GM18907 (cell line): ENCODE measurements around the gene ARSI.

Experiments
- ATAC-seq: cut with Tn5 transposase; IDR thresholded peaks from one replicate; pipeline ENCODE4 v1.9.1; 2021; ENCODE audit warnings: mild to moderate bottlenecking, moderate library complexity; ENCODE audit not compliant: unreplicated experiment

The ARSI gene

GRCh38 chr5:150327139-150327538 is 24.4 kb upstream of the ARSI start:
- no peak for ATAC-seq

GRCh38 chr5:150326707-150327106 is 24.0 kb upstream of the ARSI start:
- ATAC-seq: no peak

GRCh38 chr5:150325426-150325825 is 22.7 kb upstream of the ARSI start:
- no peak for ATAC-seq

- no peak for ATAC-seq
Observed at GRCh38 chr5:150323819-150324218, 21.1 kb upstream of the ARSI start.

DNA sequence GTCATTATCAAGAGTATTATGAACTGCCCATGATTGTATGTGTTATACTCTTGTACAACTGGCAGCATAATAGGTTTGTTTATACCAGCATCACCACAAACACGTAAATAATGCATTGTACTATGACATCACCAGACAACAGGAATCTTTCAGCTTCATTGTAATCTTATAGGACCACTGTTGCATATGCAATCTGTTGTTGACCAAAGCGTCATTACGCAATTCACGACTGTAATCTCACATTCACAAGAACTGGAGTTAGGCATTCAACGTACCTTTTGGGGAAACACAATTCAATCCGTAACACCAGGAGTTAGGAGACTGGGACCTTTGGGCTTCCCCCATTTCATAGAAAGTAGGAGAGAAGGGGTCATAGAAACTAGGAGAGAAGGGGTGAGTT is 20.4 kb upstream of the ARSI start:
- ATAC-seq: no peak

GRCh38 chr5:150322202-150322601 is 19.5 kb upstream of the ARSI start:
- no peak for ATAC-seq

- ATAC-seq: no peak
Observed at GRCh38 chr5:150321784-150322183, 19.1 kb upstream of the ARSI start.

GRCh38 chr5:150321211-150321610 is 18.5 kb upstream of the ARSI start:
- ATAC-seq: no peak

DNA sequence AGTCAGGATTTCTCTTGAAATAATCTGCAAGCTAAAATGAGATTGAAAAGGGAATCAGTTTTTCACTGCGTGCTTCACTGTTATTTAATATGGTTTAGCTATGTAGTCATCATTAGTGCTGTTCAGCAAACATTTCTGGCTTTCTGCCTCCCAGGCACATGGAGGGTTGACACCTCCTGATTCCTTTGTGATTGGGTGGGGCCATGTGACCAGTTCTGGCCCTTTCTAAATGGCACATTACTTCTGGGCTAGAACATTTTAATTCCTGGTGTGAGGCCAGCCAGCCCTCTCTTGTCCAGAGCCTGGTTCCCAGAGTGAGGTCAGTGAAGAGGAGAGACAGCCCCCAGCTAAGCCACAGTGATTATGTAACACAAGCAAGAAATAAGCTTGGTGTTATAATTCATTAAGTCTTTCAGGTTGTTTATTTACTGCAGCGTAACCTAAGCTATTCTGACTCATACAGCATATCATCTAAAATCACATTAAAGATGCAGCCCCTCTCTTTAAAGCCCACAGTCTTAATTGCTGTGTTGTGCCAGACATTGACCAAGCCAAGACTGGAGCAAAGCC is 17.4 kb upstream of the ARSI start:
- no peak for ATAC-seq

- ATAC-seq: no peak
Observed at GRCh38 chr5:150319484-150319790, 16.7 kb upstream of the ARSI start.

DNA sequence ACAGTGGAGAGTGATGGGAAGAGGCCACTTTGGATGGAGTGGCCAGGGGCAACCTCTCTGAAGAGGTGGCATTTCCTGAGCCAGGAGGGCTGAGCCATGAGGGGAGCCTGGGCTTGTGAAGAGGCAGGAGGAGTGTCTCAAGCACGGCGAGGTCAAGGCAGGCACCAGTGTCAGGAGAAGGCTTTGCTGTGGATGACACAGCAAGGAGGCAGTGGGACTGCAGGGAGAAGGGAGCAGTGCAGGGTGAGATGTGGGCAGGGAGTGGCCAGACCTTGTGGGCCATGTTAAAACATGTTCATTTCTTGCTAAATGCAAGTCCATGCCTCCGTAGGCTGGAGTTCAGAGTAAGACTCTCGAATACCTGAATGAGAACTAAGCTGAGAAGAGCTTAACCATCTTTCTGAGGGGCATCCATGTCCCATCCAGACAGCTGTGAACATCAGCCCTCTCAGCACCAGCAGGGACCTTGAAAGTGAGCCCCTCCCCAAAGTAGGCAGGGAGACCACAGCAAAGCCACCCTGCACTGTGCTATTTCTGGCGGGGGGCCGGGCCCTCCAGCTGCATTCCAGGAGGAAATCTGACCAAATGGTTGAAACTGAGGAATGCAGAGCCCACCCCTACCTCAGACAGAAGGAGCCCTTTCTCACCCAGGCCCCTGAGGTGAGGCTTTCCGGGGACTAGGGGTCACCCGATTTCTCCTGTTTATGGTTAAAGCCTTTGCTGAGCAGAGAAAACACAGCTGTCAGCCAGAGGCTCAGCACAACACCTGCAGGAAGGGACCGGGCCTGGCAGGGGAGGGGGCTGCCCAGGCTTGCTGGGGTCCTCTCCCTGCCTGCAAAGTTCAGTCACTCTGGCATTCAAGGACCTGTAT is 16.1 kb upstream of the ARSI start:
- ATAC-seq: no peak

DNA sequence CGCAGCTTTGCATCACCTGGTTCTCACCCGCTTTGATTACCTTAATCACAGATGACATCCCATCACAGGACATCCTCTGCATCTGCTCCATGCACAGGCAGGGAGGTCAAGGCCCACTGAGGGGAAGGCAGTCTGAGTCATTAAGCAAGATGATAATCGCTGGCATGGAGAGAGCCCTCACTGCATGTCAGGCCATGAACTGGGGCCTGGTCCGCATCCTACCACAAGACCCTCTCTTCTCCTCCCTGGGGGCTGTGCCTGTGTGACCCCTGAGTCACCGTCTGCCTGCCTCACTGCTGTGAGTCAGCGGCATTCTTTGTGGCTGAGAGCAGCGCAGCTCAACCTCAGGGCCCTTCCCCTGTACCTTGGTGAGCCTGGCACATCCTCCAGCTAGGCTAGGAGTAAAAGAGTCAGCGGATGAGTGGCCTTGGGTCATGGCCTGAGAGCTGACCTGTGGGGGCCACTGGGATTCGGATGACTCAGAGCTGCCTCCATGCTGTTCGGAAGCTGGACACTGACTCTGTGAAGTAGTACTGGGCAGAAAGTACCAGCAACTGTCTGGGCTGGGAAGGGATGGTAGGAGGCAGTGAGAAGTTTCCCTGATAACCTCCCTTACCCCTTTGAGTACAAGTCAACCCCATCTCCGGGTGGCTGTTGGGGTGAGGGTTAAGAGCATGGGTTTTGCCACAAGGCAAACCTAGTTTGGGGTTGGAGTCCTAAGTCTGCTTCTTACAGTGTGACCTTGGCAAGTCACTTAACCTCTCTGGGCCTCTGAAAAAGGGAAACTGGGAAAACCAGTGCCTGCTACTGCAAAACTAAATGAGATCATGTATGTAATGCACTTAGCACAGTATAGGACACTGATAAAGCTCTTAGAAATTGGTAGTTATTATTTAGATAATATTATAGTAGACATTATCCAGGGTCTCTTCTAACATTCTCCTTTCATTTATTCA is 14.6 kb upstream of the ARSI start:
- ATAC-seq: no peak

DNA sequence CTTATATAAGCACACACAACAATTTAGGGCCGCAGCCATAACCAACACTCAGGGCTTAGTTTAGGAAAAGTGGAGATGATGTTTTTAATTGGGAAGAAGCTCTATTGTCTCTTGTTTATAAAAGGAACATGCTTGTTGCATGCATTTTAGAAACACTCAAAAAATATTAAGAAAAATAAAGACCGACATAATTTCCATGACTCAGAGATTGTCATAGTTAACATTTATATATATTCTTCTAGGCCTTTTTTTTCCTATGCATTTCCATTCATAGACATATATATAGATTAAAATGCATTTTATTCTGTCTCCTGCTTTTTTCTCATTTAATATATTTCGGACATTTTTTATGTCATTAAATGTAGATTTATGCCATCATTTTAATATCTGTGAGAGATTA is 13.6 kb upstream of the ARSI start:
- no peak for ATAC-seq

- ATAC-seq: no peak
Observed at GRCh38 chr5:150315245-150315644, 12.5 kb upstream of the ARSI start.

GRCh38 chr5:150313921-150314716 is 11.4 kb upstream of the ARSI start:
- ATAC-seq: no peak

GRCh38 chr5:150313501-150313900 is 10.8 kb upstream of the ARSI start:
- ATAC-seq: no peak

DNA sequence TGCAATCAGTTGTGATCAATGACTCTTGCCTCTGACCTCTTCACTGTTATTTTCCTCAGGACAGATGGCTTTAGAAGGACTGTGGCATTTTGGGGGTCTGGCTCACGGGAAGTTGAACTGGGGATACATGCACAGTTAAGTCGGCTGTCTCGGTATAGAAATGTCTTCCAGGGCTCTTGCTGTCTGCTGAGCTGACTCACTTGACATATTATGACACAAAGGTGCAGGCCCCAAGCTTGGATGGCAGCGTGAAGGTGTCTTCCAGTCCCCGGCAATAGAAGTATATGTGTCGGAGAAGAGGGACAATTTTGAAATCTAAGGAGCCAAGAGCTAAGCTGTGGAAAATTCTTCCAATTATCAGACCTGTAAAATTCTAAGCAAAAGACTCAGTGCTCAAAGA is 9.8 kb upstream of the ARSI start:
- no peak for ATAC-seq

DNA sequence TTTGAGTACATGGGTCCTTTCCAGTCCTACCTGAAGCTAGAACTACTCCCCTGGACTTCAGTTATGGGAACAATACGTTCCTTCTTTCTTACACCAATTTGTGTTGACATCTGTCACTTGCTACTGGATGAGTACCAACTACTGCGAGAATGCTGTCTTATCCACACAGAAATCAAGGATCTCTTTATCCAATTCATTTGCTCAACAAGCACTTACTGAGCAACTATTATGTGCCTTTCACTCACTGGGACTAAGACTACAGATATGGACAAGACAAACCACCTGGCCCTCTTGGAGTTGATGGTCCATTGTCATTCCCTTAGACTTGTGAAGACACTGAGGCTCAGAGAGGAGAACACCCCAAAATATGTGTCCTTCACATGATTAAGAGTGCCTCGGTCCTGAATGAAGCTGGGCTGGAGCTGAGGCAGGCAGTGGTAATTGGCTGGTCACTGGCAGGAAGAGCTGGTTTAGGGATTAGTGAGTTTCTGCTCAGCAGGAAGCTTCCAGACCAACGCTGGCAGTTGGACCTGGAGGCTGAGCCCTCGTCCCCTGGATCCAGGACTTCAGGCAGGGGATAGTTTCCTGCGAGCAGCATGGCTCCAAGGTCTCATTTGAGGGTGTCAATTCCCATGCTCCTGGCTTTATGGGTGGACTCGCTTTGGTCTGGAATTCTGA is 8.4 kb upstream of the ARSI start:
- ATAC-seq: no peak

- no peak for ATAC-seq
Observed at GRCh38 chr5:150310246-150310645, 7.5 kb upstream of the ARSI start.

DNA sequence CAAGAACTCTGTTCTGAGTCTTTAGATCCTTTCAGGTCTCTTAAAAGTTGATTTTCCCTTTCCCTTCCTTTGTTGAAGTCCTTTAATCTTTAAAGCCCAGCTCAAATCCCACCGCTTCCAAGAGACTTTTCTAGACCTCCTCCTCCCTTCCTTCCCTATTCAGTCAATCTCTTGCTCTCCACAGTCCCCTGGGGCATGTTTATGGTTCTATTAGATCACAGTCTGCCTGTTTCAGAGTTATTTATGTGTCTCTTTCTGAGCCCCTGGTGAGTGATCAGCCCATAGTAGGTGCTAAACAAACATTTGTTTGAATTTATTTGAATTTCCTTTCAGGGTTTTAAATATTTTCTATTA is 7.2 kb upstream of the ARSI start:
- no peak for ATAC-seq
